Lower leg skin (tissue), 3 donors: Measurements from ENCODE around the gene MBOAT2.

Source experiments
- CTCF ChIP-seq, 3 donors: fragments of 450-650 bp; IDR thresholded peaks; one replicate each; pipeline ENCODE4 v1.5.1; 2016; ENCODE audit warnings: antibody characterized with exemption in 3 of 3, mild to moderate bottlenecking in 3 of 3, moderate library complexity in 2 of 3
- POLR2A ChIP-seq, 2 donors: fragments of 450-650 bp; IDR thresholded peaks; one replicate each; pipeline ENCODE4 v1.6.1; 2016 to 2017; ENCODE audit warnings: antibody characterized with exemption in 2 of 2, mild to moderate bottlenecking in 1 of 2, moderate library complexity in 1 of 2

GRCh38 chr2:8986327-8986976, 17.0 kb downstream of the MBOAT2 start:
- TF ChIP-seq POLR2A (IDR thresholded peaks at IDR 0.05) (no peak), CTCF (IDR thresholded peaks at IDR 0.05) (no peak)
